Measurements from ENCODE around the gene GRM7. TPM values are rescaled to one million over a fixed set of nuclear protein-coding genes. Genes with fewer than 3 reads are reported as not detected.

The GRM7 gene
- total and polyA plus RNA-seq, 2 donors (not counting 1 experiment from before 2014, with no cell fraction given), result not detected

DNA sequence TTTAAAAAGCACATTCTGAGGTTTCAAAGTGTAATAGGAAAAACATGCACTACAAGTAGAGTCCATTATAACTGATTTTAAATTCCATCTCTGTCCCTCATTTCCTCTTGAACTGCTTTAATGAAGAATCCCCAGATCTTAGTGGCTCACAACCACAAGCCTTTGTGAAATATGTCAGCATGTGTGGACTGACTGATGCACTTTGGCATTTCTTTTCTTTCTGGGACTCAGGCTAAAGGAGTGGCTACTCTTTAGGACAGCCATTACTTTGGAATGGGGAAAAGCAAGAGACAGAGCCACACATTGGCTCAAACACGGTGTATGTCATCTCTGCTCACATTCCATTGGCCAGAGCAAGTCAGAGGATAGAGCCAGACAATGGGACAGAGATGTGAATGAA, 139.6 kb downstream of the GRM7 start:
- Histone ChIP-seq H3K4me3 (replicated peaks in 1 of 4; ENCODE audit: control extremely low read depth in 1 of 4, insufficient read depth in 1 of 4, low read depth in 3 of 4, low read length in 4 of 4) (no peak overlapping the region), H3K9me3 (ENCODE audit: control insufficient read depth, insufficient read depth, low read depth, low read length) (no peaks in the 10 kb centered on the region), H3K9ac (ENCODE audit: insufficient read depth, low read length) (no peak overlapping the region), H2AFZ (ENCODE audit: low read length) (no peak overlapping the region), H3K27me3 (ENCODE audit: control insufficient read depth, insufficient read depth, low read length) (no peaks in the 10 kb centered on the region), H3K79me2 (ENCODE audit: control insufficient read depth, insufficient read depth, low read length) (no peaks in the 10 kb centered on the region), H3K4me1 (ENCODE audit: control insufficient read depth, extremely low read depth, insufficient read depth, low read length) (no peaks in the 10 kb centered on the region), H3K27ac (ENCODE audit: insufficient read depth, low read length) (no peak overlapping the region), H3K4me2 (ENCODE audit: extremely low read depth, insufficient read depth, low read length) (no peak overlapping the region), H4K20me1 (ENCODE audit: control insufficient read depth, extremely low read depth, insufficient read depth, low read length) (no peaks in the 10 kb centered on the region), H3K36me3 (ENCODE audit: control insufficient read depth, insufficient read depth, low read length) (no peaks in the 10 kb centered on the region)
- peak in 1 of 2 donors; percentile 76 for DNase-seq (ENCODE audit: low read depth in 2 of 2)
- TF ChIP-seq, protein P1, sequence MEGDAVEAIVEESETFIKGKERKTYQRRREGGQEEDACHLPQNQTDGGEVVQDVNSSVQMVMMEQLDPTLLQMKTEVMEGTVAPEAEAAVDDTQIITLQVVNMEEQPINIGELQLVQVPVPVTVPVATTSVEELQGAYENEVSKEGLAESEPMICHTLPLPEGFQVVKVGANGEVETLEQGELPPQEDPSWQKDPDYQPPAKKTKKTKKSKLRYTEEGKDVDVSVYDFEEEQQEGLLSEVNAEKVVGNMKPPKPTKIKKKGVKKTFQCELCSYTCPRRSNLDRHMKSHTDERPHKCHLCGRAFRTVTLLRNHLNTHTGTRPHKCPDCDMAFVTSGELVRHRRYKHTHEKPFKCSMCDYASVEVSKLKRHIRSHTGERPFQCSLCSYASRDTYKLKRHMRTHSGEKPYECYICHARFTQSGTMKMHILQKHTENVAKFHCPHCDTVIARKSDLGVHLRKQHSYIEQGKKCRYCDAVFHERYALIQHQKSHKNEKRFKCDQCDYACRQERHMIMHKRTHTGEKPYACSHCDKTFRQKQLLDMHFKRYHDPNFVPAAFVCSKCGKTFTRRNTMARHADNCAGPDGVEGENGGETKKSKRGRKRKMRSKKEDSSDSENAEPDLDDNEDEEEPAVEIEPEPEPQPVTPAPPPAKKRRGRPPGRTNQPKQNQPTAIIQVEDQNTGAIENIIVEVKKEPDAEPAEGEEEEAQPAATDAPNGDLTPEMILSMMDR (conservative IDR thresholded peaks at IDR 0.05 in 1 of 2, IDR thresholded peaks at IDR 0.05 in 1 of 2; ENCODE audit: low read depth in 1 of 2, low read length in 2 of 2), result no peak
- TF ChIP-seq EZH2 (IDR thresholded peaks at IDR 0.05; ENCODE audit: low read length, missing control alignments), result no peak

DNA sequence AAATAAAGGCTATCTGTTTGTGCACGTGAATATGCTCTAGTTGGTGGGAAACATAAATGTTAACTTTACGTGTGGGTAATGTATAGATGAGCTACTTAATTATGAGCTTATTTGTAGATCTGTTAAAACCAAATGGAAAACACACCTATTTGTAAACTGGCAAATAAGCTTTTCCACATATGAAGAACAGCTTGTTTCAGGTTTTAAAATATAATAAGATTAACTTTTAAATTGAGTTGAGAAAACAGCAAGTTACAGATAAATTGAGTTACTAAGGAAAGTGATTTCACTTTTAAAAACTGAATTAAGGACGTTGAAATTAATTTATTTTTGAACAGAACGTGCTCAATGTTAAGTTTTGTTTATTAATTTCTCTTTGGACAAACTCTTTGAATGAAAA, 140.5 kb downstream of the GRM7 start:
- Histone ChIP-seq H3K9ac (ENCODE audit: insufficient read depth, low read length) (no peak overlapping the region), H3K4me1 (ENCODE audit: control insufficient read depth, extremely low read depth, insufficient read depth, low read length) (no peaks in the 10 kb centered on the region), H3K79me2 (ENCODE audit: control insufficient read depth, insufficient read depth, low read length) (no peaks in the 10 kb centered on the region), H3K36me3 (ENCODE audit: control insufficient read depth, insufficient read depth, low read length) (no peaks in the 10 kb centered on the region), H3K27me3 (ENCODE audit: control insufficient read depth, insufficient read depth, low read length) (no peaks in the 10 kb centered on the region), H3K9me3 (ENCODE audit: control insufficient read depth, insufficient read depth, low read depth, low read length) (no peaks in the 10 kb centered on the region), H3K4me2 (ENCODE audit: extremely low read depth, insufficient read depth, low read length) (no peak overlapping the region), H3K27ac (ENCODE audit: insufficient read depth, low read length) (no peak overlapping the region), H2AFZ (ENCODE audit: low read length) (no peak overlapping the region), H3K4me3 (replicated peaks in 1 of 4; ENCODE audit: control extremely low read depth in 1 of 4, insufficient read depth in 1 of 4, low read depth in 3 of 4, low read length in 4 of 4) (no peak overlapping the region), H4K20me1 (ENCODE audit: control insufficient read depth, extremely low read depth, insufficient read depth, low read length) (no peaks in the 10 kb centered on the region)
- TF ChIP-seq, protein P1 (conservative IDR thresholded peaks at IDR 0.05 in 1 of 2, IDR thresholded peaks at IDR 0.05 in 1 of 2; ENCODE audit: low read depth in 1 of 2, low read length in 2 of 2), result no peak
- no peak for TF ChIP-seq EZH2 (IDR thresholded peaks at IDR 0.05; ENCODE audit: low read length, missing control alignments)
- DNase-seq (ENCODE audit: low read depth in 2 of 2), result no peak

DNA sequence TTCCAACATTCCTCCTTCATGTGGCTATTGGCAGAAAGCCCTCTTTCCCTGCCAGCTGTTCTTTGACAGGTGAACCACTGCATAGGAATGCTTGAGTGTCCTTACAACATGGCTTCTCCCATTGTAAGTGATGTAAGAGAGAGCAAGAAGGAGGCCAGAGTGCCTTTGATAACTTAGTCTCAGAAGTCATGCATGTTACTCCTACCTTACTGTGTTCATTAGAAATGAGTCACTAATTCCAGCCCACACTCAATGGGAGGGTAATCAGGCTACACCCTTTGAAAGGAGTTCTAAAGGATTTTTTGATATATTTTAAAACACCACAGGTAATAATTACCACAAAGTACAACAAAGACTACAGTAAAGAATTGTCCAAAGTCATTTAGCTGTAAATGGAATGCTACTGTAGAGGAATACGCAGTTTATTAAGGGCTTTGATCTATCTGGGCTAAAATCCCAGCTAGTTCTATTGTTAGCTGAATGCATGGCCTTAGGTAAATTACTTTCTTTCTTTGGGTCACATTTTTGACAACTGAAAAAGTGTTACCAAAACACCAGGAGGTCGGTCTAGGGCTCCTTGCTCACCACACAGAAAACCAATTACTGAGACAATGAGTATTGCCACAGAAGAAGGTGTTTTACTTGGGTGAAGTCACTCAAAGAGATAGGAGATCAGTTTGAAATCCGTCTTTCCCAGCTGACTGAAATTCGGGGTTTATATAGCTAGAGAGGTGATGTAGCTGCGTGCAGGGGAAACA, 154.9 kb downstream of the GRM7 start:
- Histone ChIP-seq H3K9me3 (ENCODE audit: control insufficient read depth, insufficient read depth, low read depth, low read length) (no peaks in the 10 kb centered on the region), H2AFZ (ENCODE audit: low read length) (no peak overlapping the region), H3K4me2 (ENCODE audit: extremely low read depth, insufficient read depth, low read length) (no peak overlapping the region), H3K4me3 (replicated peaks in 1 of 4; ENCODE audit: control extremely low read depth in 1 of 4, insufficient read depth in 1 of 4, low read depth in 3 of 4, low read length in 4 of 4) (no peak overlapping the region), H3K36me3 (ENCODE audit: control insufficient read depth, insufficient read depth, low read length) (no peaks in the 10 kb centered on the region), H4K20me1 (ENCODE audit: control insufficient read depth, extremely low read depth, insufficient read depth, low read length) (no peaks in the 10 kb centered on the region), H3K79me2 (ENCODE audit: control insufficient read depth, insufficient read depth, low read length) (no peaks in the 10 kb centered on the region), H3K27me3 (ENCODE audit: control insufficient read depth, insufficient read depth, low read length) (no peaks in the 10 kb centered on the region), H3K9ac (ENCODE audit: insufficient read depth, low read length) (no peak overlapping the region), H3K27ac (ENCODE audit: insufficient read depth, low read length) (no peak overlapping the region), H3K4me1 (ENCODE audit: control insufficient read depth, extremely low read depth, insufficient read depth, low read length) (no peaks in the 10 kb centered on the region)
- TF ChIP-seq EZH2 (IDR thresholded peaks at IDR 0.05; ENCODE audit: low read length, missing control alignments), result no peak
- TF ChIP-seq, protein P1 (conservative IDR thresholded peaks at IDR 0.05 in 1 of 2, IDR thresholded peaks at IDR 0.05 in 1 of 2; ENCODE audit: low read depth in 1 of 2, low read length in 2 of 2), result no peak
- peak in 1 of 2 donors; percentile 78 for DNase-seq (ENCODE audit: low read depth in 2 of 2)
